Caco-2 (cell line): ENCODE results near the gene PCGF3. TPM values are rescaled to one million over a fixed set of nuclear protein-coding genes. Genes with fewer than 3 reads are reported as not detected.
A peak's percentile ranks its signal among the peaks of the same experiment; 100 is the strongest.
"Not testable (repeated sequence)": the region's sequence is repeated elsewhere in the genome, so short reads cannot be mapped to it uniquely, and the experiment has no call there.

ENCODE experiments used
- BruUV-seq: library from RNA; stranded (reverse); fragments of 400-500 nt; replicated peaks from 2 replicates; lab custom pipeline; 2021; lab: Mats Ljungman, UMichigan
- CTCF ChIA-PET: fragments of 300-600 bp; sonication (Branson Sonifier 250); formaldehyde crosslinking; loops from one replicate; lab custom pipeline; 2022; ENCODE audit warnings: antibody characterized with exemption; lab: Charles Lee
- POLR2A ChIA-PET: fragments of 300-600 bp; sonication (Branson Sonifier 250); formaldehyde crosslinking; loops from one replicate; lab custom pipeline; 2022; ENCODE audit warnings: antibody characterized with exemption; lab: Charles Lee
- DNase-seq, 2 experiments: peaks; one replicate each; pipeline versions ENCODE4 v3.0.0 to v3.0.0-alpha.2; 2020 to 2022
- H3K27me3 ChIP-seq: replicated peaks from 2 replicates; pipeline ENCODE4 v1.6.0; 2011; ENCODE audit warnings: low read length; ENCODE audit not compliant: control insufficient read depth, insufficient read depth
- H3K36me3 ChIP-seq: 2 replicates; pipeline ENCODE4 v1.5.1; 2011; ENCODE audit warnings: low read length; ENCODE audit not compliant: control insufficient read depth, insufficient read depth
- H3K4me1 ChIP-seq: fragments of 250-450 bp; sonication (Bioruptor Pico); 2 replicates; pipeline ENCODE4 v1.5.1; 2020; ENCODE audit warnings: mild to moderate bottlenecking
- H3K4me3 ChIP-seq: 2 replicates; pipeline ENCODE4 v1.5.1; 2011; ENCODE audit warnings: low read depth, mild to moderate bottlenecking, control low read depth, low read length
- H3K9me3 ChIP-seq: fragments of 250-450 bp; sonication (Bioruptor Pico); 2 replicates; pipeline ENCODE4 v1.5.1; 2020; ENCODE audit warnings: mild to moderate bottlenecking, moderate library complexity
- H3K27ac Mint-ChIP-seq: one replicate; pipeline ENCODE4 v1.8.0; 2022; ENCODE audit warnings: mixed read lengths; ENCODE audit not compliant: unreplicated experiment
- H3K27me3 Mint-ChIP-seq: one replicate; pipeline ENCODE4 v1.8.0; 2022; ENCODE audit warnings: mixed read lengths; ENCODE audit not compliant: insufficient read depth, unreplicated experiment
- H3K36me3 Mint-ChIP-seq: one replicate; pipeline ENCODE4 v1.8.0; 2022; ENCODE audit warnings: mild to moderate bottlenecking, mixed read lengths; ENCODE audit not compliant: insufficient read depth, unreplicated experiment
- H3K4me1 Mint-ChIP-seq: one replicate; pipeline ENCODE4 v1.8.0; 2022; ENCODE audit warnings: low read depth, mixed read lengths; ENCODE audit not compliant: unreplicated experiment
- H3K4me3 Mint-ChIP-seq: one replicate; pipeline ENCODE4 v1.8.0; 2022; ENCODE audit warnings: mild to moderate bottlenecking, moderate library complexity, mixed read lengths; ENCODE audit not compliant: unreplicated experiment
- H3K9me3 Mint-ChIP-seq: one replicate; pipeline ENCODE4 v1.8.0; 2022; ENCODE audit warnings: mixed read lengths; ENCODE audit not compliant: unreplicated experiment
- CTCF ChIP-seq, 2 experiments: fragments of 200-600 bp in 1 of 2; IDR thresholded peaks; 1 replicate in 1 of 2; 2 replicates in 1 of 2; pipeline versions ENCODE4 v1.5.1 to v1.8.0; 2011 to 2022; ENCODE audit warnings: antibody characterized with exemption in 1 of 2, control low read depth in 1 of 2, inconsistent platforms in 1 of 2, low read depth in 1 of 2, low read length in 1 of 2, mild to moderate bottlenecking in 1 of 2, moderate library complexity in 1 of 2; ENCODE audit not compliant: insufficient read depth in 1 of 2, severe bottlenecking in 1 of 2, unreplicated experiment in 1 of 2
- intact Hi-C: fragments of 100-400 bp; cut with micrococcal nuclease; formaldehyde crosslinking; loops from one replicate; pipeline ENCODE4 v1.10.0; 2022; ENCODE audit not compliant: unreplicated experiment
- total RNA-seq: library from RNA; stranded (reverse); gene quantifications from 2 replicates; pipeline ENCODE4 v1.2.3, GENCODE V29; 2022

PCGF3 gene
- total RNA-seq, 1 experiment from 2014 or later: 38.0 TPM

DNA sequence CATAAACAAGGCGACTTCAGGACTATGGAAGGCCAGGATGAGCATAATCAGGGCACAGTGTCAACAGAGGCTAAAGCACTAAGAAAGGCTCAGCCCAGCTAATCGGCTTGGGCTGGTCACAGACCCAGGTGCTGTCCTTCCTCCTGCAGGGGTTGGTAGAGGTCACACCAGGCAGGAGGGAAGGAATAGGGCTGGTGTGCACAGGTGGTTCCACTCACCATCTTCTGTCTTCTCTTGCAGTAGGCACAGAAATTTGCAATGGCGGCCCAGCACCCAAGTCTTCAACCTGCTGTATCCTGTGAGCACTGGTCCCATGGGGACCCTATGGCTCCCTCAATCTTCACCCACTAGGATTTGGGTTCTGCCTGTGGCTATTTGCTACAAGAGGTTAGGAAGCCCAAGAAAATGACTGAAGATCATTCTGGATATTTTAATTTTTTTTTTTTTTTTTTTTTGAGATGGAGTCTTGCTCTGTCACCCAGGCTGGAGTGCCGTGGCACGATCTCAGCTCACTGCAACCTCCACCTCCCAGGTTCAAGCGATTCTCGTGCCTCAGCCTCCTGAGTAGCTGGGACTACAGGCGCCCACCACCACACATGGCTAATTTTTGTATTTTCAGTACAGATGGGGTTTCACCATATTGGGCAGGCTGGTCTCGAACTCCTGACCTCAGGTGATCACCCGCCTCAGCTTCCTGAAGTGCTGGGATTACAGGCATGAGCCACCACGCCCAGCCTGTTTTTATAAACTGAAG is 35.6 kb upstream of the PCGF3 start:
- POLR2A ChIA-PET: interaction anchor here (0.7 kb wide), 1 partner anchor 47 kb away, joined by 6 read pairs; no protein-coding TSS in a partner anchor
- H3K9me3 Mint-ChIP-seq, H3K4me3 Mint-ChIP-seq, CTCF ChIA-PET, H3K27ac Mint-ChIP-seq, intact Hi-C loops, H3K4me1 ChIP-seq, H3K27me3 ChIP-seq, DNase-seq, BruUV-seq, H3K9me3 ChIP-seq, H3K36me3 ChIP-seq, H3K4me3 ChIP-seq, H3K27me3 Mint-ChIP-seq, H3K4me1 Mint-ChIP-seq: not testable (repeated sequence)
- peaks cover 38% of the 10 kb centered on the region for H3K36me3 Mint-ChIP-seq

DNA sequence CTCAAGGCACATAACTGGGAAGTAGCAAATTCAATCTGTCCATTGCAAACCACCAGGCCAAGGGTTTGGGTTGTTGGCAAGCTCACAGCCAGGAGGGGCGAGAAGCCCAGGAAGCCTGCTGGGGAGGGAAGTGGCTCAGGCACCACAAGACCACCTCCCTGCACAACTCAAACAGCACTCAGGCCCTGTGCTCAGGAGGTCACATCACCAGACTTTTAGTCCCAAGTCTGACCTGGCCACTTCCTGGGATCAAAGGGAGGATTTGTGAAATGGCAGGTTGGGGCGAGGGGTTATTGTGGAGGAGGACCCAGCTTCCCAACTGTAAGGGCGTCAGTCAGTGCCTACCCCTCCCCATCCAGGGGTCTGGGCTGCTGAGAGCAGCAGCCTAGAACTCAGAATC is 33.9 kb upstream of the PCGF3 start:
- H3K4me3 ChIP-seq: no peak overlapping the region
- Mint-ChIP-seq H3K4me1 (peaks cover 5% of the 10 kb centered on the region), H3K4me3 (no peak overlapping the region), H3K27ac (no peak overlapping the region), H3K36me3 (peaks cover 38% of the 10 kb centered on the region), H3K27me3 (no peaks in the 10 kb centered on the region), H3K9me3 (no peaks in the 10 kb centered on the region)
- peaks cover 4% of the 10 kb centered on the region; the same call in 1 of the 2 replicates for H3K4me1 ChIP-seq
- peaks cover 2% of the 10 kb centered on the region; the same call in 1 of the 2 replicates for H3K36me3 ChIP-seq
- intact Hi-C loops: no loop called here
- no peak for TF ChIP-seq CTCF (IDR thresholded peaks at IDR 0.05; ENCODE audit: insufficient read depth in 1 of 2, low read depth in 1 of 2, low read length in 1 of 2, severe bottlenecking in 1 of 2, unreplicated experiment in 1 of 2)
- no peaks in the 10 kb centered on the region for H3K9me3 ChIP-seq
- no TSS peak for BruUV-seq
- POLR2A ChIA-PET: no interaction called here
- no peak for DNase-seq
- H3K27me3 ChIP-seq: no peaks in the 10 kb centered on the region
- CTCF ChIA-PET: no interaction called here

DNA sequence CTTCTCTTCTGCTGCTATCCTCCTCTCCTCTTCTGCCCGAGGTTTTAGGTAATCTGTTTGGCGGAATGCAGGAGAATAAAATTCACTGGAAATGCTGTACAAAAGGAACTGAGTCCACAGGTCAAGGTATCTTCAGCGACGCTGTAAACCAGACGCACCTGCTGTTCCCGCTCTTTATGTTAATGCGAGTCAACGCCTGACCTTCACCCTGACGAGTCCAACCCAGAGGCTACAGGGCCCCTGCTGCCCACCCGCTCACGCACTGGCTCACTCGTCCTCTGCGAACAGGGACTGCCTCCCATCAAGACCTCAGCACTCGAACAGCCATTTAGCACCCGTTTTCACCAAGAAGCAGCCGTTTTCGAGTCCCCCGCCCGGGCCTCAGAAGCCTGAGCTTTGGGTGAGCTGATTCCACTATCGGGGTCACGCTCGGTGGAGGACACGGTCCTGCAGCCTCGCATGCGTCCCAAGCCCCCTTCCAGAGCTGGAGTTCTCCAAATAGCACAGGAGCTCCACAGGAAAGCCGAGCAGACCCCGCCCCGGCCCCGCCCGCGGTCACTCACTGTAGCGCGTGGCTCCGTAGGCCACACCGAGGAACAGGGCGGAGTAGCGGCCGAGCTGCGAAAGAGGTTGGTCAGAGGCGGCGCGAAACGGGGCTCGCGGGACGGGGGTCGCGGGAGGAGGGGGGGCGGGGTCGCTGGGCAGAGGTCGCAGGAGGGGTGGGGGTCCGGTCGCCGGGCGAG is 32.1 kb upstream of the PCGF3 start:
- intact Hi-C loops: no loop called here
- Histone ChIP-seq H3K4me3 (peak overlapping the region; percentile 96), H3K4me1 (peaks cover 4% of the 10 kb centered on the region; the same call in 1 of the 2 replicates), H3K36me3 (peaks cover 2% of the 10 kb centered on the region; the same call in 1 of the 2 replicates), H3K27me3 (no peaks in the 10 kb centered on the region), H3K9me3 (no peaks in the 10 kb centered on the region)
- POLR2A ChIA-PET: interaction anchor here (0.6 to 1.0 kb wide), 2 partner anchors 13 to 108 kb away, joined by 3 to 8 read pairs; no protein-coding TSS in a partner anchor
- no peaks in the 10 kb centered on the region for H3K9me3 Mint-ChIP-seq
- H3K27me3 Mint-ChIP-seq: no peaks in the 10 kb centered on the region
- H3K27ac Mint-ChIP-seq: peak overlapping the region; percentile 85
- peak overlapping the region; percentile 80 for H3K4me3 Mint-ChIP-seq
- no TSS peak for BruUV-seq
- H3K36me3 Mint-ChIP-seq: peaks cover 42% of the 10 kb centered on the region
- peak in 1 of 2 experiments; percentile 47 for DNase-seq
- CTCF ChIA-PET: interaction anchor here (0.7 to 1.5 kb wide), 5 partner anchors 11 to 200 kb away, joined by 3 to 6 read pairs (median 3); no protein-coding TSS in a partner anchor
- TF ChIP-seq CTCF (IDR thresholded peaks at IDR 0.05; ENCODE audit: insufficient read depth in 1 of 2, low read depth in 1 of 2, low read length in 1 of 2, severe bottlenecking in 1 of 2, unreplicated experiment in 1 of 2): no peak
- H3K4me1 Mint-ChIP-seq: peaks cover 5% of the 10 kb centered on the region
